Measurements from ENCODE around the gene SPATS1. TPM values are rescaled to one million over a fixed set of nuclear protein-coding genes. Genes with fewer than 3 reads are reported as not detected.

Gene SPATS1
- total RNA-seq, 1 experiment from 2014 or later, result not detected

GRCh38 chr6:44306710-44307109 is 35.7 kb upstream of the SPATS1 start:
- H3K36me3 ChIP-seq (ENCODE audit: low read depth, low read length), result peaks cover 53% of the 10 kb centered on the region
- no peaks in the 10 kb centered on the region for H3K27me3 ChIP-seq (ENCODE audit: low read length)
- no peak for DNase-seq
- H3F3A ChIP-seq (ENCODE audit: low read length, unreplicated experiment), result no peaks in the 10 kb centered on the region
- no peak overlapping the region for H2AFZ ChIP-seq (ENCODE audit: low read length)
- BruUV-seq (replicated peaks), result no TSS peak
- H3K27ac ChIP-seq (ENCODE audit: low read length), result no peak overlapping the region
- no peaks in the 10 kb centered on the region for H3K4me1 ChIP-seq (ENCODE audit: insufficient read depth, low read length)
- H4K20me1 ChIP-seq (ENCODE audit: low read length), result no peaks in the 10 kb centered on the region
- ATAC-seq, result no peak
- H3K4me3 ChIP-seq (ENCODE audit: low read length), result no peak overlapping the region
- H3K9me3 ChIP-seq (ENCODE audit: low read length), result no peaks in the 10 kb centered on the region
- ChIA-PET POLR2A (ENCODE audit: unreplicated experiment) (no interaction called here), CTCF (no interaction called here)
- intact Hi-C loops (cut with micrococcal nuclease), result no loop called here
- H3K79me2 ChIP-seq (ENCODE audit: low read length), result peaks cover 3% of the 10 kb centered on the region; the same call in 1 of the 2 replicates
- no peak overlapping the region for H3K9ac ChIP-seq (ENCODE audit: low read length)
- TF ChIP-seq EZH2phosphoT487 (IDR thresholded peaks at IDR 0.05; ENCODE audit: borderline replicate concordance, low read length) (no peak), CTCF (conservative IDR thresholded peaks at IDR 0.05; ENCODE audit: low read depth, low read length) (no peak), EZH2 (IDR thresholded peaks at IDR 0.05; ENCODE audit: low read length, unreplicated experiment) (no peak)
- no peak overlapping the region for H3K4me2 ChIP-seq (ENCODE audit: low read length)
- no peaks in the 10 kb centered on the region for H3K9me2 ChIP-seq (replicated peaks; ENCODE audit: low read length)

DNA sequence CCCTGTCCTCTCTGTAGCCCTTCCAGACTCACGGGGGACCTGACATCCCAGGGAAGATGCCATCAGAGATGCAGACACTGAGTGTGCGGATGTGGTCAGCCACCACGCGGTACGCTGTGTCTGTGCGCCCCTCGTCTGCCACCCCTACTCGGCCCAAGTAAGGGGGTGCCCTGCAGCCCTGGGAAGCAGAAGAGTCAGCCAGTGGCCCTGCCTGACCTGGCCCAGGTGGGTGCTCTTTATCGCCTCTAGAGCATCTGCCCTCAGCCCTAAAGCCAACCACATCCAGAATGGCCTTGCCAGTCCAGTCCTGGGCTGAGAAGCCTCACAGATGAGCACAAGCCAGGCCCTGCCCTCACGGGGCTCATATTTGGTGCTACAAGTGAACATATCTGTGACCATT is 35.2 kb upstream of the SPATS1 start:
- Histone ChIP-seq H3F3A (ENCODE audit: low read length, unreplicated experiment) (no peaks in the 10 kb centered on the region), H3K9me2 (replicated peaks; ENCODE audit: low read length) (no peaks in the 10 kb centered on the region), H3K4me2 (ENCODE audit: low read length) (no peak overlapping the region), H3K79me2 (ENCODE audit: low read length) (peaks cover 8% of the 10 kb centered on the region), H3K36me3 (ENCODE audit: low read depth, low read length) (peaks cover 49% of the 10 kb centered on the region), H3K4me3 (ENCODE audit: low read length) (no peak overlapping the region), H4K20me1 (ENCODE audit: low read length) (no peaks in the 10 kb centered on the region), H3K27ac (ENCODE audit: low read length) (no peak overlapping the region), H3K9me3 (ENCODE audit: low read length) (no peaks in the 10 kb centered on the region), H2AFZ (ENCODE audit: low read length) (no peak overlapping the region), H3K4me1 (ENCODE audit: insufficient read depth, low read length) (peaks cover 4% of the 10 kb centered on the region), H3K27me3 (ENCODE audit: low read length) (no peaks in the 10 kb centered on the region), H3K9ac (ENCODE audit: low read length) (no peak overlapping the region)
- DNase-seq, result no peak
- ATAC-seq, result no peak
- no TSS peak for BruUV-seq (replicated peaks)
- TF ChIP-seq EZH2 (IDR thresholded peaks at IDR 0.05; ENCODE audit: low read length, unreplicated experiment) (no peak), CTCF (conservative IDR thresholded peaks at IDR 0.05; ENCODE audit: low read depth, low read length) (no peak), EZH2phosphoT487 (IDR thresholded peaks at IDR 0.05; ENCODE audit: borderline replicate concordance, low read length) (no peak)
- intact Hi-C loops (cut with micrococcal nuclease), result no loop called here
- CTCF ChIA-PET, result no interaction called here
- POLR2A ChIA-PET (ENCODE audit: unreplicated experiment), result no interaction called here

- H3K9me2 ChIP-seq (replicated peaks; ENCODE audit: low read length), result no peaks in the 10 kb centered on the region
- no peak overlapping the region for H3K27ac ChIP-seq (ENCODE audit: low read length)
- DNase-seq, result no peak
- no peak overlapping the region for H2AFZ ChIP-seq (ENCODE audit: low read length)
- no peaks in the 10 kb centered on the region for H3F3A ChIP-seq (ENCODE audit: low read length, unreplicated experiment)
- no TSS peak for BruUV-seq (replicated peaks)
- peaks cover 16% of the 10 kb centered on the region for H3K79me2 ChIP-seq (ENCODE audit: low read length)
- ATAC-seq, result no peak
- H3K4me2 ChIP-seq (ENCODE audit: low read length), result no peak overlapping the region
- no peak for TF ChIP-seq EZH2 (IDR thresholded peaks at IDR 0.05; ENCODE audit: low read length, unreplicated experiment)
- no peak for TF ChIP-seq CTCF (conservative IDR thresholded peaks at IDR 0.05; ENCODE audit: low read depth, low read length)
- TF ChIP-seq EZH2phosphoT487 (IDR thresholded peaks at IDR 0.05; ENCODE audit: borderline replicate concordance, low read length), result no peak
- peaks cover 6% of the 10 kb centered on the region for H3K4me1 ChIP-seq (ENCODE audit: insufficient read depth, low read length)
- ChIA-PET POLR2A (ENCODE audit: unreplicated experiment) (no interaction called here), CTCF (no interaction called here)
- peaks cover 39% of the 10 kb centered on the region for H3K36me3 ChIP-seq (ENCODE audit: low read depth, low read length)
- intact Hi-C loops (cut with micrococcal nuclease), result no loop called here
- no peak overlapping the region for H3K4me3 ChIP-seq (ENCODE audit: low read length)
- H3K9me3 ChIP-seq (ENCODE audit: low read length), result no peaks in the 10 kb centered on the region
- no peak overlapping the region for H3K9ac ChIP-seq (ENCODE audit: low read length)
- no peaks in the 10 kb centered on the region for H4K20me1 ChIP-seq (ENCODE audit: low read length)
- H3K27me3 ChIP-seq (ENCODE audit: low read length), result no peaks in the 10 kb centered on the region
Observed at GRCh38 chr6:44309092-44309491, 33.4 kb upstream of the SPATS1 start.
